GDM1 (cell line): ENCODE measurements around the gene SNRPB.

Experiments
- DNase-seq: peaks from one replicate; lab custom pipeline; 2025; lab: John Stamatoyannopoulos, UW

The SNRPB gene

DNA sequence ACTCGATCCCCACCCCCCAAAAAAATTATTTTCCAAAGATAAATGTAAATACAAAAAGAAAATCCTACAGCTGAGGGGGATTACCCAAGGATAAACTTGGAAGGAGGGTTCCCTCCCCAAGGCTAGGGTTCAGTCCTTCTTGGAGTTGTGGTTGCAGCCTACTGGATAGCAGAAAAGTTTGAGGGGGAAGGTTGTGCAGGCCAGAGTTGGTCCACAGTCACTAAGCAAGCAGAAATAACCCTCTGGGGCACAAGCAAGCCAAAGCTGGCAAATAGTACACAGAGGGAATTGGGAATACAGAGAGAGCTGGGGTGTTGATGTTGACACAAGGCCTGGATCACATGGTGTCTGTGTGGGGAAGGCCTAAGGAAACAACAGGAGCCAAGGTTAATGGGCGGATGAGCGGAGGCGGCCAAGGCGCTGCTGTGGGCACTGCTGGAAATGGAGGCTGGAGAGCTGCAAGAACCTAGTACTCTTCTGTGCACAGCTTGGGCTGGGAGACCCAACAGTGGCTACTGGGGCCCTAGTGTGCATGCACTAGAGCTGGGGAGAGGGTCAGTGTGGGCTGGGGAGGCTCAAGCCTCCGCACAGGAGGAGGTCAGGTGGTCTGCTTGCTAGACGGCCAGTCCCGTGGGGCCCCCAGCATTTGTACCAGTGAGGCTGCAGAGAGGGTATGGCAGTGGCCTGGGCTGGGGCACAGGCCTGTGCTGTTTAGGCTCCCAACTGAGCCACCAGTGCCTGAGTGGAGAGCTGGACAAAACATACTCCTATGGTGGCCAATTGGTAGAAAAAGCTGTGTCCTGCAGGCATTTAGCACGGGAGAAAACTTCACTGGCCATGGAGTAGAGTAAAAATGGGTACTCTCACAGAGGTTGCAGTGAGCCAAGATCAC, 5.5 kb upstream of the SNRPB start:
- DNase-seq = no peak

DNA sequence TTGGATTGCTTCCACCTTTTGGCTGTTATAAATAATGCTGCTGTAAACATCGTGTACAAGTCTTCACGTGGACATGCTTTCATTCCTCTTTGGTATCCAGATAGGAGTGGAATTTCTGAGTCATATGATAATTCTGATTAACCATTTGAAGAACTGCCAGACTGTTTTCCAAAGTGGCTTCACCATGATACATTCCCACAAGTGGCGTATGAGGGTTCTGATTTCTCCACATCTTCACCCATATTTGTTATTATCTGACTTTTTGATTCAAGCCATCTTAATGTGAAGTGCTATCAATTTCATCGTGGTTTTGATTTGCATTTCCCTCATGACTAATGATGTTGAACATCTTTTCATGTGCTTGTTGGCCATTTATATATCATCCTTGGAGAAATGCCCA, 2.9 kb upstream of the SNRPB start:
- DNase-seq = no peak

DNA sequence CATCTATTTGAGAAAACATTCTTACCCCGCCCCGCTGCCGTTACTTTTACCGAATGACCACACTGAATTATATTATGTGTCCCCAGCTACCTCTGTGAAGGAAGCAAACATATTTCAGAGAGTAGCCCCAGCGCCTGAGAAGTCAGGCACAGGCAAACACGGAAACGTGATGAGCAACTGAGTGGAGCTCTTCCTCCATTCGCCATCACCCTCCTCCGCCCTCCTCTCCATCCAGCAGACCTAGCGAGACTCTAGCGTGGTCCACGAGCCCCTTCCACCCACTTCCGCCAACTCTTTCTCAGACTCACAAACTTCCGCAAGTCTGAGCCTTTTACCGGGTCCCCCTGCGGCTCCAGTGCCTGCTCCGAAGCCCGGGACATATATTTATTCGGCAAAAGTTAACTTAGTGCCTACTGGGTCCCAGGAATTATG, 582 bp downstream of the SNRPB start:
- peak; percentile 47 for DNase-seq

DNA sequence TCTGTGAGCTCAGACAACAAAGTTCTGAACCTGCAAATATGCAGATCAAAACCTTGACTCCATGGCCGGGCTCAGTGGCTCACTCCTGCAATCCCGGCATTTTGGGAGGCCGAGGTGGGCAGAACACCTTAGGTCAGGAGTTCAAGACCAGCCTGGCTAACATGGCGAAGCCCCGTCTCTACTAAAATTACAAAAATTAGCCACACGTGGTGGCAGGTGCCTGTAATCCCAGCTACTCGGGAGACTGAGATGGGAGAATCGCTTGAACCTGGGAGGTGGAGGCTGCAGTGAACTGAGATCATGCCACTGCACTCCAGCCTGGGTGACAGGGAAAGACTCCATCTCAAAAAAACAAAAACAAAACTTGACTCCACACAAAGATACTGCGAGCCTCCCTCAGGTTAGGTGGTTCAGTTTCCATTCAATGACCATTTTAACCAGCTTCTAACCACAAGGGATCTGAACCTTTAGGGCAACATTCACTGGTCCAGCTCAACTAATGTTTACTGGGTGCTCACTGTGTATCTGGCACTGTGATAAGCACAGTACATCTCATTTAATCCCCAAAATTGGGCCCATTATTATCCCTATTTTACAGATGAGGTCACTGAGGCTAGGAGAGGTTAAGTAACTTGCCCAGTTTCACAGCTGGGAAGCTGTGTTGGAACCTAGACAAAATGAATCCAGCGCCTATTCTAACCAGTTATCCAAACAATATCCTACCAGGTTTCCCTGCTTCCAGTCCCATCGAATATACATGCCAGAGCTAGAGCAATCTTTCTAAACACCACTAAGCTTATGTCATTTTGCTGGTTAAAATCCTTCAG, 1.8 kb downstream of the SNRPB start:
- DNase-seq = no peak

DNA sequence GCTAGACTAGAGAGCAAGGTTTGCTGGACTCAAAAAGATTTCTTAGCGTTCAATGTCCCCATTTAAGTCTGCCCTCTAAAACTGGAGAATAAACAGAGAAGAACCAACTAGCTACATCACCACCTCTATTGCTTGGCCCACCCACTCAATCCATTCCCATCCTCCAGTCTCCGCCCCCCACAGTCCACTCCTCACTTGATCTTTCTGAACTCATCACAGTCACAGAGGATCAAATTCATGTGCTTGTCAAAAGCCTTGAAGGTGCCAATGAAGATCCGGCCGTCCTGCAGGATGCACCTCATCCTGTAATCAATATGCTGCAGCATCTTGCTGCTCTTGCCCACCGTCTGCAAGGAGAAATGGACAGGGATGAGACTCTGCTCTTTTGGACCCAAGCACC, 3.2 kb downstream of the SNRPB start:
- DNase-seq = no peak

DNA sequence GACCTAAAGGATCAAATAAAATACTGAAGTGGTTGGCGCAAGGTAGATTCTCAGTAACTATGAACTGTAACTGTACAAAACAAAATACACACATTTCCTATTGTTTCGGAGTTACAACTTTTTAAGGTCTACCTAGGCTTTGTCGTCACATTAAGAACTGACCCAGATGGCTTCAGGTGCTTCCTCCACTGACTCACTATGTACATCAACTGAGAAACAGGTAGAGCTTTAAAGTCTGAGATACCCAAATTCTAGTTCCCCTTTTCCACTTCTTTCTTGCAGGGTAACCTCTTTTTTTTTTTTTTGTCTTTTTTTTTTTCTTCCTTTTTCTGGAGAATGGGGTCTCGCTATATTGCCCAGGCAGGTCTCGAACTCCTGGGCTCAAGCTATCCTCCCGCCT, 5.5 kb downstream of the SNRPB start:
- DNase-seq = no peak

DNA sequence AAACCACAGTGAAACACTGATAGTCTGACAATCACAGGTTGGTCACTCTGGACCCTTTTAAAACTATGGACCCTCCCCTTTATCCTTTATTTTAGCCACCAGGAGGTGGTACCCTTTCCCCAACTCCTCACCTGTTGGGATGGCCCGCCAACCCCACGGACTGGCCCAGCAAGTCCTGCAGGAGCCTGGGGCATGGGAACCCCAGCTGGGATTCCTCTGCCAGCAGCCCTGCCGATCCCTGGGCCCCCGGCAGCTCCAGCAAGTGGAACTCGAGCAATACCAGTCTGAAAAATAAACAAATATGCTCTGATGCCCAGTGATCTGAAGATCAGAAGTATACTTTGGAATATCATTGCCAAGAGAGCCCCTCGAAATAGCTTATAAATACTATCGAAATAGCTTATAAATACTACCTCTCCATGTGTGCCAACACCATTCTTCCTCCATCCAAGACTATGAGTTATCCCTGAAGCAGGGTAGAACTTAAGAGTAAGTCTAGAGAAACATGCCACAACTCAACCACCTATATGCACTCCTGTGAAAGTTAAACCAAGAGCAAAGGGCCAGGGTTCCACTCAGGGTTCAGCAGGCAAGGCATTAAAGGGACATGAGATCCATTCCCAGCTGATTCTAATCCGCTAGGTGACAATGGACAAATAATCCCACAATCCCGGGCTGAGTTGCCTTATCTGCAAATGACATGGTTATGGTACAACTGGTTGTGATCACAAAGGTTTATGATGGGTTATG, 6.8 kb downstream of the SNRPB start:
- DNase-seq = no peak

DNA sequence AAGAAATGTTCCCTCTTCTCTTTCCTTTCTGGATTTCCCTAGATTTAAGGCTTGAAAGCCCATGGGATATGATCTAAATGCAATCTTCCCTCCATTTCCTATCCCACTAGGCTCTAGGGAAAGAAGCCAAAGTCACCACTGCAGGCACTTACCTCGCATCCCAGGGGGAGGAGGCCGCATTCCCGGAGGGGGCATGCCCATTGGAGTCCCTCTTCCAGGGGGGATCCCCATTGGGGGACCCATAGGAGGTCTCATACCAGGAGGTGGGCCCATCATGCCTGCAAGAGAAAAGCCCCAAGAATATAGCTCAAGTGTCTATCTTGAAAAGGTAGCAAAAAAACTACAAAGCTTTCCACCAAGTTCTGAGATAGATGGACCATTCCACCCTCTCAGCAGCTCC, 8.1 kb downstream of the SNRPB start:
- no peak for DNase-seq

DNA sequence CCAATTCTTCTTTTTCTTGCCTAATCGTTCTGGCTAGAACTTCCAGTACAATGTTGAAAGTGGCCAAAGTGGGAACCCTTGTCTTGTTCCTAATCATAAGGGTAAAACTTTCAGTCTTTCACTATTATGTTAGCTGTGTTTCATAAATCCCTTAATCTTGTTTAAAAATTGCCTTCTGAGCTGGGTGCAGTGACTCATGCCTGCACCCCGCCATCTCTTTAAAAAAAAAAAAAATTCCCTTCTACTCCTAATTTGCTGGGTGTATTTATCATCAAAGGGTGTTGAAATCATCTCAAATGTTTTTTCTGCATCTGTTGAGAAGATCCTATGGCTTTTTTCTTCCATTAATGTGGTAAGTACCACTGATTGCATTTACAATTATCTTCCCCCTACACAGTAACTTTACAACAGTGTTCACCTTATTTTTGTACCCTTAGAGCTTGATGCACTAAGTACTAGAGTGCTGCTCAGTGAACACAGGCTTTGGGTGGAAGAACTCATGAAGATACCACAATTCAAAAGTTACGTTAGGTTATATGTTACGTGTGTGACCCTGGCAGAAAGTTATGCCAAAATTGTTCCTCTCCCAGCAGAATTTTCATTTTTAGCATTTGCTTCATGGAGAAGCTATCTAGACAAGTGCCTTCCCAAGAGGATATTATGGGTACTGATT, 9.7 kb downstream of the SNRPB start:
- no peak for DNase-seq

DNA sequence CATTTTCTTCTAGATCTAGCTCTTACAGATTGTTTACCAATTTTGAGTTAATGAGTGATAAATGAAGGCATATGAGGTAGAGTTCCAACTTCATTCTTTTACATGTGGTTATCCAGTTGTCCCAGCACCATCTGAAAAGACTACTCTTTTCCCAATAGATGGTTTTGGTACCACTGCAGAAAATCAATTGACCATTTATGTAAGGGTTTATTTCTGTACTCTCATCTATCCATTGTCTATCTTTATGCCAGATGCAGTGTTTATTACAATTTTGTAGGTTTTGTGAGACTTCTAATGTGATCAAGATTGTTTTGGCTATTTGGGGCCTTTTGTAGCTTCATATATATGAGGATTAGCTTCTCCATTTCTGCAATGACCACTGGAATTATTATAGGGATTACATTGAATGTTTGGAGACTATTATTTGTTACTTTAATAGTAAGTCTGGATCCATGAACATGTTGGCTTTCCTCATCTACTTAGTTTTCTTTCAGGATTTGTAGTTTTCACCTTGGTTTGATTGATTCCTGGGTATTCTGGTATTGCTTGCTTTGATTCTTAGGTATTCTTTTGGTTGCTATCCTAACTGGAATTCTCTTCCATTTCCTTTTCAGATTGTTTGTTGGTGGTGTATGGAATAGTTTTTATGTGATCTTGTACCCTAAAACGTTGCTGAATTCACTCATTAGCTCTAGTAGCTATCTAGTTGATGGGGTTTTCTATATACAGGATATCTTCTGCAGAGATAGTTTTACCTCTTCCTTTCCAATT, 10.4 kb downstream of the SNRPB start:
- no peak for DNase-seq

DNA sequence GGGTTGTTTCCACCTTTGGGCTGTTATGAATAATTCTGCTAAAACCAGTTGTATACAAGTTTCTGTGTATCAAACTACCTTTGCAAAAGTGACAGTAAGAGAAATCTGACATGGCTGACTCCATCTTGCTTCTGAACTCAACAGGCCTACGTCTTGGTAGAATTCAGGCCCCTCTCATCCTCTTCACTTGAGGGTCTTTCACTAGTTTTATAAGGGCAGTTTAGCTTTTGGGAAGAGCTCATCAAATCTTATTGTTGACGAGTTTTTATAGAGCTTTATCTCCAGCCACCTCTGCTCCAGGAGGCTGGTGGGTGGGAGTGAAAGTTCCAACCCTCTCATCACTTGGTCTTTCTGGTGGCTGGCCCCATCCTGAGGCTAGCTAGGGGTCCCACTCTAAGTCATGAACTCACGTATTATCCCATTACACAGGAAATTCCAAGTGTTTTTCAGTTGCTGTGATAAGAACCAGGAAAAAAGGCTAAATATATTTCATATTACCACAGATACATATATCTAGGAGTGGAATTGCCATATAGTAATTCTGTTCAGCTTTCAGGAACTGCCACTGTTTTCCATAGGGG, 11.6 kb downstream of the SNRPB start:
- no peak for DNase-seq

DNA sequence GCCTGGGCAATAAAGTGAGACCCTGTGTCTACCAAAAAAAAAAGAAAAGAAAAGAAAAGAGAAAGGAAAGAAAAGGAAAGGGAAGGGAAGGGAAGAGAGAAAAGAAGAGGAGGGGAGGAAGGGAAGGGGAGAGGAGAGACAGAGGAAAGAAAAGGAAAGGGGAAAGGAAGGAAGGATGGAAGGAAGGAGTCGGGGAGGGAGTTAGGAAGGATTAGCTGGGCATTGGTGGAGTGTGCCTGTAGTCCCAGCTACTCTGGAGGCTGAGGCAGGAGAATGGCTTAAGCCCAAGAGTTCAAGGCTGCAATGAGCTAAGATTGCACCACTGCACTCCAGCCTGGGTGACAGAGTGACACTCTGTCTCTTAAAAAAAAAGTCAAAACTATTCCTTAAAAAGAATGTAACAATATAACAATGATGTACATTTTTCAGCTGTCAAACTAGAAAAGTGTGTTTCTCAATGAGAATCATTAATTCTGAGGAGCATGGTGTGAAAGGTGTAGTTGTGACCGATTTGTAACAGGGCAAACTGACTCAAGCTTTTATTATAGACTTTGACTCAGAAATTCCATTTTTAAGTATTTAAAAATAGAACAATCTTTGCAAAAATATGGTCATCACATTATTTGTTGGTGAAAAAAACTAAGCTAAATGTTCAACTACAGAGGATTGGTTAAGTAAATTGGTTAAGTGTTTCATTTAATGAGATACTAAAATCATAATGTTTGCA, 14.7 kb downstream of the SNRPB start:
- DNase-seq = no peak

DNA sequence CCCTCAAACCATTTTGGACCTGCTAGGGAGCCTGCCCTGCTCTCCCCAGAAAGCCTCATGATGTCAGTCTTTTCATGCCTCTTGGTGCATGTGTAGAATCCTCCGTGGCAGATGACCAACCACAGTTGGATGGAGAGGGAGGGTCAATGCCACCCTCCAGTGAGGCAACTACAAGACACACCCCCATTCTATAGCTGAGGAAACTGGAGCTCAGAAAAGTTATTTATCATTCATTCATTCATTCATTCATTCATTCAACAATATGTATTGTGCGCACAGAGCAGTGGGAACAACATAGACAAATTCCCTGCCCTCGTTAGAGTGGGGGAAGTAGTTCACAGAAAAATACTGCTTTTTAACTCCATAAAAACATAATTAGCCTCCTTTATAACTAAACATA, 16.8 kb downstream of the SNRPB start:
- DNase-seq = no peak

DNA sequence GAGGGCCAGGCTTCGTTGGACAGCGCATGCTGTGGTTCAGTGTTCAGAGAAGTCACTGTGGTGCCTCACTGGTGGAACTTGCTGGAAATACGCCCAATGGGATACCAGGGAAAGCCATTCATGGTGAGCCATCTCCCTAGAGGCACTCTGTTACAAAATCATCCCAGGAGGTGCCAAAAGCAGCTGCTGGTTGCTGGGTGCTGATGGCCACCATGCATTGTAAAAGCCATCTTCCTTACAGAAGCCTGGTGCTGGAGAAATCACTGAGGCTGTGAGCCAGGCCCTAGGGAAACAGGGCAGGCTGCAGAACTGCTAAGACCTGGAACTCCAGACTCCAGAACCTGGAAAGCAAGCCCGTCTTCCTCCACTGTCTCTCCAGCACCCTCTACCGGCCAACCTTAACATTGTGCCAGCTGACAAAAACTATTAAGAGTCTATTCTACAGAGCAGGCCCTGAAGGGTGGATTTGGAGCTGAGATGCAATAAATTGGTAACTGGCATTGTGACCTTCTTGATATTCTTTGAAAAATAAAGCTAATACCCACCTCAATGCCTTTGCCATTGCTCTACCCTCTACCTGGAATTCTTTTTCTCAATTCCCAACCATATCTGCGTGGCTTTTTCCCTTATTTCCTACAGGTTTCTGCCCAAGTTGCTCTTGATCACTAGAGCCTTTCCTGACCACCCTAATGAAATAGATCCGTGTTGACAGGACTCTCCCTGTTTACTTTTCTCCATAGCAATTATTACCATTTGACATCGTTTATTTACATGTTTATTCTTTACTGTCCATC, 18.5 kb downstream of the SNRPB start:
- DNase-seq = peak; percentile 39

DNA sequence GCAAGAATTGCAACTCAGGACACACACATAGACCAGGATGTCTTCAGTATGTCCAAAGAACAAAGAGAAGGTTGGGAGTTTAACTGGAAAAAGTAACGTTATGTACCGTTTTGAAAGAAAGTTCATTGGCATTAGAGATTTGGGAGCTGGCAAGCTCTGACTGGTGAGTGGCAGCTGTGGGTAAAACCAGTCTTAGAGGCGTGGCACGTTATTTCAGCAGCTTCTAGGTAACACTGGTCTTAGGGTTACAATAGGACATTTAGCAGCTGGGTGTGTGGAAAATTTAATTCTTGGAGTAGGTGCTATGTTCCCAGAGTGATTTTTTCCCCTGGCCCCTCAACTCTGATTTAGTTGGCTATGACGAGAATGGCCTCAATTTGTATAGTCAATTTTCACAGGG, 19.2 kb downstream of the SNRPB start:
- DNase-seq = no peak

DNA sequence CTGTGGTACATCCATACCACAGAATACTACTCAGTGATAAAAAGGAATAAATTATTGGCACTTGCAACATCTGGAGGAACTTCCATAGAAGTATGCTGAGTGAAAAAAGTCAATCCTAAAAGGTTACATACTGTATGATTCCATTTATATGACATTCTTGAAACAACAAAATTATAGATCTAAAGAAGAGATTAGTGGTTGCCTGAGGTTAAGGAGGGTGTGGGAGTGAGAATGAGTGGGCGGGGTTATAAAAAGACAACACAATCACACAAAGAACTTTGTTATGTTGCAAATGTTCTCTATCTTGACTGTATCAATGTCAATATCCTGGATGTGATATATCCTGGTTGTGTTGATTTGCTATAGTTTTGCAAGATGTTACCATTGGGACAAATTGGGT, 21.2 kb downstream of the SNRPB start:
- no peak for DNase-seq

DNA sequence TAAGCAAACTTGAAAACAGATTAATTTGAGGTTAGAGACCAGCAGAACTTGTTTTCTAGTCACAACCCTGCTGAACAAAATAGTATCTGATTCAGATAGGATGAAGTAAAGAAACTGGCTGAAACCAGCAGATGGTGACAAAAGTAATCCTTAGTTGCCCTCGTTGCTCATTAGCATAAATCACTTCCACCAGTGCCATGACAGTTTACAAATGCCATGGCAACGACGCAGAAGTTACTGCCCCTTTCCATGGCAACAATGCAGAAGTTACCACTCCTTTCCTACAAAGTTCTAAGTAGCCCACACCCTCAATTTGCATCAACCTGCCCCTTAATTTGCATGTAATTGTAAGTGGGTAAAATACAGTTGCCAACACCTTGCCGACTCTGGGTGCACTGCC, 23.7 kb downstream of the SNRPB start:
- DNase-seq = no peak

DNA sequence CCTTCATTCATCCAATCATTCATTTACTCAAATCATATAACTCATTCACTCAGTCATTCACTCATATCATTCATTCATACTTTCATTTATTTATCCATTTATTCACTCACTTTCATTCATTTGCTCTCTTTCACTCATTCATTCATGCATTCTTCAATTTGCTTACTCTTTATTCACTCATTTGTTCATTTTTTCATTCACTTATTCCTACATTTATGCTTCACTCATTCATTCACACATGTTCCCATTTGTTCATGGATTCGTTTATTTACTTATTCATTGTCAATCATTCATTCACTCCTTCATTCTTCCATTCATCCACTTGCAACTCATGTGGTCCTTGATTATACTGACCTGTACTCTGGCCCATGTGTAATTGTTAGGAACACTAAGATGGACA, 39.4 kb downstream of the SNRPB start:
- DNase-seq = no peak

DNA sequence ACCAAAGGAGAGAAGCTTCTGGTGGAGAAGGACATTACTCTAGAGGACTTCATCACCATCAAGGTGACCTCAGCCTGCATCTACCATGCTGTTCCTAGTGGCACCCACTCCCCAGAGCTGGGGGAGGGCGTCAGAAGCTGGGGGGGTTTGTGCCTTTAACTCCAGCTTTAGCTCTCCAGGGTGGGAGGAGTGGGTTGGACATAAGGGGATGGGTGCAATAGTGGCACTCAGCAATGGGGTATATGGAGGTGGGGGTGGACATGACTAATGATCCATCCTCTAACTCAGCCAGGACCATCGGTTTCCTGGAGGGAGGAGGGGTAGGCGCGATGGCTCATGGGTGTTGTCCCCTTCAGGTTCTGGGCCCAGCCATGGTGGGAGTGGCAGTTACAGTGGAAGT, 40.1 kb downstream of the SNRPB start:
- no peak for DNase-seq
